K562 (cell line): Measurements from ENCODE around the gene NLRP6. TPM values are rescaled to one million over a fixed set of nuclear protein-coding genes. Genes with fewer than 3 reads are reported as not detected.

Experiments used
- ARID3A ChIP-seq: IDR thresholded peaks from 2 replicates; pipeline ENCODE4 v1.6.1; 2012; ENCODE audit warnings: low read depth, low read length, improper control_type of control experiment, borderline replicate concordance
- ASH1L ChIP-seq: fragments of 450-650 bp; IDR thresholded peaks from 2 replicates; pipeline ENCODE4 v1.6.1; 2018; ENCODE audit warnings: borderline replicate concordance, mild to moderate bottlenecking, low read depth; ENCODE audit not compliant: partially characterized antibody
- FOXP1 ChIP-seq: sonication (generic); formaldehyde crosslinking; IDR thresholded peaks from 2 replicates; pipeline ENCODE4 v1.8.0; 2022; ENCODE audit warnings: mild to moderate bottlenecking, missing genetic modification reagents
- GATAD2B ChIP-seq: fragments of 450-650 bp; IDR thresholded peaks from 2 replicates; pipeline ENCODE4 v1.6.1; 2017; ENCODE audit warnings: mild to moderate bottlenecking, borderline replicate concordance
- PHB2 ChIP-seq: fragments of 450-650 bp; IDR thresholded peaks from 2 replicates; pipeline ENCODE4 v1.6.1; 2017; ENCODE audit warnings: low read depth
- SIRT6 ChIP-seq: IDR thresholded peaks from one replicate; pipeline ENCODE4 v1.6.1; 2012; ENCODE audit warnings: low read depth, mild to moderate bottlenecking, control low read depth, inconsistent platforms, low read length, moderate library complexity
- YY1 ChIP-seq, 3 experiments: IDR thresholded peaks; 2 replicates each; pipeline ENCODE4 v1.6.1; 2011; ENCODE audit warnings: low read length in 2 of 3, mild to moderate bottlenecking in 2 of 3, moderate library complexity in 2 of 3, borderline replicate concordance in 1 of 3, control low read depth in 1 of 3, low read depth in 1 of 3; ENCODE audit not compliant: insufficient read depth in 3 of 3, insufficient replicate concordance in 2 of 3, control insufficient read depth in 1 of 3, insufficient read length in 1 of 3; ENCODE audit errors: extremely low read depth in 1 of 3
- ZNF408 ChIP-seq: fragments of 250-450 bp; sonication (Bioruptor Pico); IDR thresholded peaks from 2 replicates; pipeline ENCODE4 v1.4.0; 2020; ENCODE audit warnings: low read depth, mild to moderate bottlenecking, moderate library complexity
- polyA plus RNA-seq, 8 experiments: library from polyadenylated mRNA; depleted of rRNA in 4 of 8; stranded (reverse) in 5 of 8; unstranded in 3 of 8; fragments of >200 nt; fragmentation: Nextera tagmentation in 2 of 8; fragmentation: Illumina TruSeq in 1 of 8; extraction: Ambion mirVana in 2 of 8; extraction: Trizol in 1 of 8; gene quantifications; 2 replicates each; pipeline versions ENCODE4 v1.2.1 to v1.2.3, GENCODE V29; 2011 to 2014; ENCODE audit warnings: inconsistent platforms in 1 of 8, missing spikeins in 1 of 8
- small RNA-seq: library from RNA; depleted of rRNA; stranded (forward); fragments of <200 nt; gene quantifications from one replicate; pipeline ENCODE3, GENCODE V24; 2014
- total RNA-seq, 7 experiments: library from RNA; depleted of rRNA in 6 of 7; stranded (reverse); fragments of >200 nt in 6 of 7; fragmentation: Illumina TruSeq in 2 of 7; extraction: Trizol in 2 of 7; gene quantifications; 2 replicates each; pipeline versions ENCODE4 v1.2.1 to v1.2.3, GENCODE V29; 2011 to 2021; ENCODE audit warnings: low replicate concordance in 1 of 7
- TF ChIP-seq, protein P1 (sequence below): IDR thresholded peaks from 3 replicates; pipeline ENCODE4 v1.6.1; 2011; ENCODE audit warnings: borderline replicate concordance, mild to moderate bottlenecking; ENCODE audit not compliant: insufficient read length, insufficient read depth

The NLRP6 gene
- total and polyA plus RNA-seq, 9 of the 15 experiments (the other 6 are each of a cell fraction or from before 2014, with no cell fraction given) = 0.03 to 0.18 (median 0.15) TPM; not detected in 5

DNA sequence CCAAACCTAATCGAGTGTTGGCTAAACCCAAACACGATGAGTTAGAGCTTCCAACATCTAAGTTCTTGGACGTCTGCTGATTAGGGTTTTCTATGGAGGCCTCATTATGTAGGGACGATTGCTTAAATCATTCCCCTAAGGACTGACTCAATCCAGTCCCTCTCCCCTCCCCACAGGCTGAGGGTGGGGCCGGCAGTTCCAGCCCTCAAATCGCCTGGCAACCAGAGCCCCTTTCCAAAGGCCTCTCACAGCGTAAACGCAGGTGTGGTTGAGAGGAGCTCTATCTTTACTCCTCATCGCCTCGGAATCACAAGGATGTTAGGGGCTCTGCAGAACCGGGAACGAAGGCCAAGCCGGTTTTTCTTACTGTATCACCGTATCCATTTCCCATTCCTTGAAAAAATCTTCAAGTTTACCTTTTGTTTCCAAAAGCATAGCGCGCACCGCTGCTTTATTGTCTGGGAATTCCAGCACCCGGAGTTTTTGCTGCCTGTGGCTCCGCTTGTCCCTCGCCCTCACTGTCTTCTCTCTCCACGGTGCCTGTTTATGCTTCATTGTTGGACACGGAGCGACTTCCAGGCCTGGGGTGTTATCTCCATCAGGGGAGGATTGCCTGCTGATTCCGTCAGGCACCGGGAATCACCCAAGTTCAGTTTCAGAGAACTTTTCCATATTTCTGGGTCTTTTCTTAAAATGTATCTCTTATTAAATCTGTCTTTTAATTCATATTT lies 56.2 kb downstream of the NLRP6 start (continued):
- TF ChIP-seq YY1 (IDR thresholded peaks at IDR 0.05; ENCODE audit: borderline replicate concordance in 1 of 3, control insufficient read depth in 1 of 3, extremely low read depth in 1 of 3, insufficient read depth in 3 of 3, insufficient read length in 1 of 3, insufficient replicate concordance in 2 of 3, low read depth in 1 of 3, low read length in 2 of 3) = no peak
- TF ChIP-seq PHB2 = no peak
- no peak for TF ChIP-seq ZNF408 (CRISPR knock-in tag)
- 0 out of 2 replicates have a peak, but pooled peaks have one; percentile 24 for TF ChIP-seq GATAD2B
- TF ChIP-seq, protein P1, sequence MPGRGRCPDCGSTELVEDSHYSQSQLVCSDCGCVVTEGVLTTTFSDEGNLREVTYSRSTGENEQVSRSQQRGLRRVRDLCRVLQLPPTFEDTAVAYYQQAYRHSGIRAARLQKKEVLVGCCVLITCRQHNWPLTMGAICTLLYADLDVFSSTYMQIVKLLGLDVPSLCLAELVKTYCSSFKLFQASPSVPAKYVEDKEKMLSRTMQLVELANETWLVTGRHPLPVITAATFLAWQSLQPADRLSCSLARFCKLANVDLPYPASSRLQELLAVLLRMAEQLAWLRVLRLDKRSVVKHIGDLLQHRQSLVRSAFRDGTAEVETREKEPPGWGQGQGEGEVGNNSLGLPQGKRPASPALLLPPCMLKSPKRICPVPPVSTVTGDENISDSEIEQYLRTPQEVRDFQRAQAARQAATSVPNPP = no peak
- no peak for TF ChIP-seq FOXP1 (CRISPR knock-in tag)
- no peak for TF ChIP-seq SIRT6
- TF ChIP-seq ARID3A = no peak
- no peak for TF ChIP-seq ASH1L

Small RNAs within 50 kb of the gene (small RNA-seq; reads per million reads assigned to genes)
- not detected for gene AC136475.6

Other genes starting within 250 kb of the NLRP6 start
Only the 7 nearest of the 16 such genes appear.
- gene SIRT3, start 42.1 kb upstream of the NLRP6 start, total RNA-seq (2014; rRNA removed) = 13.3 and 14.5 TPM in 2 replicates
- 8.6 and 8.7 TPM in 2 replicates for gene SIRT3, start 42.1 kb upstream of the NLRP6 start, total RNA-seq (2014; rRNA removed; fragmentation: Illumina TruSeq; extraction: Trizol)
- 8.2 and 10.0 TPM in 2 replicates for gene SIRT3, start 42.1 kb upstream of the NLRP6 start, total RNA-seq (2015; rRNA removed; fragmentation: Illumina TruSeq; extraction: Trizol)
- 14.9 and 15.2 TPM in 2 replicates for gene SIRT3, start 42.1 kb upstream of the NLRP6 start, total RNA-seq (2021)
- gene SIRT3, start 42.1 kb upstream of the NLRP6 start, polyA plus RNA-seq (2011; rRNA removed) = 21.0 and 21.2 TPM in 2 replicates
- gene SIRT3, start 42.1 kb upstream of the NLRP6 start, polyA plus RNA-seq (2014; fragmentation: Illumina TruSeq; extraction: Trizol) = 18.4 and 20.5 TPM in 2 replicates
- gene SIRT3, start 42.1 kb upstream of the NLRP6 start, polyA plus RNA-seq (2014; fragmentation: Nextera tagmentation; extraction: Ambion mirVana) = 1 to 10 TPM; 1.9 to 2.9 TPM
- 23.8 and 27.5 TPM in 2 replicates for gene SIRT3, start 42.1 kb upstream of the NLRP6 start, polyA plus RNA-seq (2014; rRNA removed)
- gene PSMD13, start 41.4 kb upstream of the NLRP6 start, total RNA-seq (2014; rRNA removed) = 279 and 309 TPM in 2 replicates
- gene PSMD13, start 41.4 kb upstream of the NLRP6 start, total RNA-seq (2014; rRNA removed; fragmentation: Illumina TruSeq; extraction: Trizol) = 199 and 209 TPM in 2 replicates
- 176 and 185 TPM in 2 replicates for gene PSMD13, start 41.4 kb upstream of the NLRP6 start, total RNA-seq (2015; rRNA removed; fragmentation: Illumina TruSeq; extraction: Trizol)
- 236 and 254 TPM in 2 replicates for gene PSMD13, start 41.4 kb upstream of the NLRP6 start, total RNA-seq (2021)
- gene PSMD13, start 41.4 kb upstream of the NLRP6 start, polyA plus RNA-seq (2011; rRNA removed) = 225 and 267 TPM in 2 replicates
- 225 and 237 TPM in 2 replicates for gene PSMD13, start 41.4 kb upstream of the NLRP6 start, polyA plus RNA-seq (2014; fragmentation: Illumina TruSeq; extraction: Trizol)
- gene PSMD13, start 41.4 kb upstream of the NLRP6 start, polyA plus RNA-seq (2014; fragmentation: Nextera tagmentation; extraction: Ambion mirVana) = 100 to 1,000 TPM; 370 to 383 TPM
- 292 and 304 TPM in 2 replicates for gene PSMD13, start 41.4 kb upstream of the NLRP6 start, polyA plus RNA-seq (2014; rRNA removed)
- gene PGGHG, start 10.7 kb downstream of the NLRP6 start, total RNA-seq (2014; rRNA removed) = 25.7 and 34.3 TPM in 2 replicates
- 3.3 and 5.1 TPM in 2 replicates for gene PGGHG, start 10.7 kb downstream of the NLRP6 start, total RNA-seq (2014; rRNA removed; fragmentation: Illumina TruSeq; extraction: Trizol)
- 13.8 and 15.2 TPM in 2 replicates for gene PGGHG, start 10.7 kb downstream of the NLRP6 start, total RNA-seq (2015; rRNA removed; fragmentation: Illumina TruSeq; extraction: Trizol)
- gene PGGHG, start 10.7 kb downstream of the NLRP6 start, total RNA-seq (2021) = 55.9 and 73.1 TPM in 2 replicates
- 18.1 and 48.0 TPM in 2 replicates for gene PGGHG, start 10.7 kb downstream of the NLRP6 start, polyA plus RNA-seq (2011; rRNA removed)
- gene PGGHG, start 10.7 kb downstream of the NLRP6 start, polyA plus RNA-seq (2014; fragmentation: Illumina TruSeq; extraction: Trizol) = 18.3 and 23.2 TPM in 2 replicates
- gene PGGHG, start 10.7 kb downstream of the NLRP6 start, polyA plus RNA-seq (2014; fragmentation: Nextera tagmentation; extraction: Ambion mirVana) = under 1 TPM; 0.38 to 0.84 TPM
- gene PGGHG, start 10.7 kb downstream of the NLRP6 start, polyA plus RNA-seq (2014; rRNA removed) = 74.2 and 85.1 TPM in 2 replicates
- not detected in 2 replicates for gene IFITM5, start 21.1 kb downstream of the NLRP6 start, total RNA-seq (2014; rRNA removed)
- not detected in 2 replicates for gene IFITM5, start 21.1 kb downstream of the NLRP6 start, total RNA-seq (2014; rRNA removed; fragmentation: Illumina TruSeq; extraction: Trizol)
- gene IFITM5, start 21.1 kb downstream of the NLRP6 start, total RNA-seq (2015; rRNA removed; fragmentation: Illumina TruSeq; extraction: Trizol) = not detected in 2 replicates
- not detected in 2 replicates for gene IFITM5, start 21.1 kb downstream of the NLRP6 start, total RNA-seq (2021)
- not detected in 2 replicates for gene IFITM5, start 21.1 kb downstream of the NLRP6 start, polyA plus RNA-seq (2011; rRNA removed)
- gene IFITM5, start 21.1 kb downstream of the NLRP6 start, polyA plus RNA-seq (2014; fragmentation: Illumina TruSeq; extraction: Trizol) = not detected in 2 replicates
- not detected for gene IFITM5, start 21.1 kb downstream of the NLRP6 start, polyA plus RNA-seq (2014; fragmentation: Nextera tagmentation; extraction: Ambion mirVana)
- 0.19 TPM in 1 of 2 replicates, not detected in the other for gene IFITM5, start 21.1 kb downstream of the NLRP6 start, polyA plus RNA-seq (2014; rRNA removed)
- gene IFITM2, start 29.4 kb downstream of the NLRP6 start, total RNA-seq (2014; rRNA removed) = 52.8 and 187 TPM in 2 replicates
- 137 and 145 TPM in 2 replicates for gene IFITM2, start 29.4 kb downstream of the NLRP6 start, total RNA-seq (2014; rRNA removed; fragmentation: Illumina TruSeq; extraction: Trizol)
- 290 and 356 TPM in 2 replicates for gene IFITM2, start 29.4 kb downstream of the NLRP6 start, total RNA-seq (2015; rRNA removed; fragmentation: Illumina TruSeq; extraction: Trizol)
- gene IFITM2, start 29.4 kb downstream of the NLRP6 start, total RNA-seq (2021) = 693 and 698 TPM in 2 replicates
- 205 and 655 TPM in 2 replicates for gene IFITM2, start 29.4 kb downstream of the NLRP6 start, polyA plus RNA-seq (2011; rRNA removed)
- gene IFITM2, start 29.4 kb downstream of the NLRP6 start, polyA plus RNA-seq (2014; fragmentation: Illumina TruSeq; extraction: Trizol) = 472 and 547 TPM in 2 replicates
- gene IFITM2, start 29.4 kb downstream of the NLRP6 start, polyA plus RNA-seq (2014; fragmentation: Nextera tagmentation; extraction: Ambion mirVana) = 1,000 to 10,000 TPM; 3,629 to 4,872 TPM
- 255 and 328 TPM in 2 replicates for gene IFITM2, start 29.4 kb downstream of the NLRP6 start, polyA plus RNA-seq (2014; rRNA removed)
- gene IFITM1, start 35.6 kb downstream of the NLRP6 start, total RNA-seq (2014; rRNA removed) = 793 and 818 TPM in 2 replicates
- gene IFITM1, start 35.6 kb downstream of the NLRP6 start, total RNA-seq (2014; rRNA removed; fragmentation: Illumina TruSeq; extraction: Trizol) = 572 and 787 TPM in 2 replicates
- gene IFITM1, start 35.6 kb downstream of the NLRP6 start, total RNA-seq (2015; rRNA removed; fragmentation: Illumina TruSeq; extraction: Trizol) = 979 and 985 TPM in 2 replicates
- gene IFITM1, start 35.6 kb downstream of the NLRP6 start, total RNA-seq (2021) = 691 and 717 TPM in 2 replicates
- gene IFITM1, start 35.6 kb downstream of the NLRP6 start, polyA plus RNA-seq (2011; rRNA removed) = 900 and 1,311 TPM in 2 replicates
- 1,966 and 1,984 TPM in 2 replicates for gene IFITM1, start 35.6 kb downstream of the NLRP6 start, polyA plus RNA-seq (2014; fragmentation: Illumina TruSeq; extraction: Trizol)
- 1,000 to 10,000 TPM; 4,252 to 5,579 TPM for gene IFITM1, start 35.6 kb downstream of the NLRP6 start, polyA plus RNA-seq (2014; fragmentation: Nextera tagmentation; extraction: Ambion mirVana)
- 974 and 999 TPM in 2 replicates for gene IFITM1, start 35.6 kb downstream of the NLRP6 start, polyA plus RNA-seq (2014; rRNA removed)
- gene IFITM3, start 42.5 kb downstream of the NLRP6 start, total RNA-seq (2014; rRNA removed) = 49.6 and 70.6 TPM in 2 replicates
- 41.0 and 51.5 TPM in 2 replicates for gene IFITM3, start 42.5 kb downstream of the NLRP6 start, total RNA-seq (2014; rRNA removed; fragmentation: Illumina TruSeq; extraction: Trizol)
- 155 and 161 TPM in 2 replicates for gene IFITM3, start 42.5 kb downstream of the NLRP6 start, total RNA-seq (2015; rRNA removed; fragmentation: Illumina TruSeq; extraction: Trizol)
- gene IFITM3, start 42.5 kb downstream of the NLRP6 start, total RNA-seq (2021) = 163 and 164 TPM in 2 replicates
- gene IFITM3, start 42.5 kb downstream of the NLRP6 start, polyA plus RNA-seq (2011; rRNA removed) = 22.7 and 77.6 TPM in 2 replicates
- gene IFITM3, start 42.5 kb downstream of the NLRP6 start, polyA plus RNA-seq (2014; fragmentation: Illumina TruSeq; extraction: Trizol) = 242 and 297 TPM in 2 replicates
- gene IFITM3, start 42.5 kb downstream of the NLRP6 start, polyA plus RNA-seq (2014; fragmentation: Nextera tagmentation; extraction: Ambion mirVana) = 100 to 1,000 TPM; 452 to 461 TPM
- 77.7 and 150 TPM in 2 replicates for gene IFITM3, start 42.5 kb downstream of the NLRP6 start, polyA plus RNA-seq (2014; rRNA removed)